K562 (cell line): ENCODE data around the gene PCNX2. TPM values are rescaled to one million over a fixed set of nuclear protein-coding genes. Genes with fewer than 3 reads are reported as not detected.

ENCODE experiments used
- CBX5 ChIP-seq: IDR thresholded peaks from 2 replicates; pipeline ENCODE4 v1.6.1; 2014; ENCODE audit warnings: low read depth, borderline replicate concordance
- ETS2 ChIP-seq: IDR thresholded peaks from 2 replicates; pipeline ENCODE4 v1.6.1; 2016; ENCODE audit warnings: borderline replicate concordance, missing genetic modification characterization, mild to moderate bottlenecking, moderate library complexity, missing compliant biosample characterization; ENCODE audit not compliant: poor library complexity, severe bottlenecking
- GABPB1 ChIP-seq: sonication (generic); formaldehyde crosslinking; IDR thresholded peaks from 2 replicates; pipeline ENCODE4 v1.8.0; 2022; ENCODE audit warnings: mild to moderate bottlenecking, missing genetic modification reagents
- HEY1 ChIP-seq: fragments of 250-450 bp; sonication (Bioruptor Pico); IDR thresholded peaks from 2 replicates; pipeline ENCODE4 v1.5.0; 2020; ENCODE audit warnings: mild to moderate bottlenecking, moderate library complexity, borderline replicate concordance
- PHF21A ChIP-seq: fragments of 450-650 bp; IDR thresholded peaks from 2 replicates; pipeline ENCODE4 v1.6.1; 2017; ENCODE audit warnings: low read depth, borderline replicate concordance
- PURB ChIP-seq: sonication (generic); formaldehyde crosslinking; IDR thresholded peaks from 2 replicates; pipeline ENCODE4 v1.9.0; 2021; ENCODE audit warnings: low read depth, mild to moderate bottlenecking, missing genetic modification reagents
- RFX5 ChIP-seq: IDR thresholded peaks from 2 replicates; pipeline ENCODE4 v1.6.1; 2011; ENCODE audit warnings: low read depth, mild to moderate bottlenecking, improper control_type of control experiment, low read length
- SMAD3 ChIP-seq: fragments of 450-650 bp; formaldehyde crosslinking; conservative IDR thresholded peaks from 2 replicates; pipeline ENCODE4 v1.4.0; 2020; ENCODE audit warnings: mild to moderate bottlenecking
- SMARCA4 ChIP-seq: fragments of 450-650 bp; IDR thresholded peaks from 2 replicates; pipeline ENCODE4 v1.6.1; 2016
- SOX6 ChIP-seq: fragments of 450-650 bp; IDR thresholded peaks from 2 replicates; pipeline ENCODE4 v1.6.1; 2014; ENCODE audit warnings: mild to moderate bottlenecking
- TCF7L2 ChIP-seq: fragments of 150-350 bp; IDR thresholded peaks from 2 replicates; pipeline ENCODE4 v1.6.1; 2016; ENCODE audit warnings: low read depth, mild to moderate bottlenecking, low read length, moderate library complexity
- TEAD4 ChIP-seq, 2 experiments: sonication (generic) in 1 of 2; formaldehyde crosslinking in 1 of 2; IDR thresholded peaks; 2 replicates each; pipeline versions ENCODE4 v1.6.1 to v1.8.0; 2012 to 2022; ENCODE audit warnings: borderline replicate concordance in 1 of 2, inconsistent platforms in 1 of 2, low read length in 1 of 2, mild to moderate bottlenecking in 1 of 2, missing genetic modification reagents in 1 of 2
- ZEB2 ChIP-seq: fragments of 450-650 bp; IDR thresholded peaks from 2 replicates; pipeline ENCODE4 v1.6.1; 2016
- ZFP1 ChIP-seq: fragments of 450-650 bp; formaldehyde crosslinking; IDR thresholded peaks from 2 replicates; pipeline ENCODE4 v1.4.0; 2020; ENCODE audit warnings: mild to moderate bottlenecking, mixed read lengths
- ZKSCAN8 ChIP-seq: fragments of 200-800 bp; sonication (Bioruptor generic); IDR thresholded peaks from 2 replicates; pipeline ENCODE4 v1.6.1; 2016; ENCODE audit warnings: missing genetic modification characterization, missing compliant biosample characterization
- ZNF23 ChIP-seq: fragments of 250-450 bp; sonication (Bioruptor Pico); IDR thresholded peaks from 2 replicates; pipeline ENCODE4 v1.4.0; 2020; ENCODE audit warnings: mild to moderate bottlenecking
- ZNF354B ChIP-seq: fragments of 250-450 bp; sonication (Bioruptor Pico); IDR thresholded peaks from 2 replicates; pipeline ENCODE4 v1.4.0; 2020
- ZNF696 ChIP-seq: fragments of 250-450 bp; sonication (Bioruptor Pico); conservative IDR thresholded peaks from 2 replicates; pipeline ENCODE4 v1.4.0; 2020; ENCODE audit warnings: mild to moderate bottlenecking, moderate library complexity
- polyA plus RNA-seq, 8 experiments: library from polyadenylated mRNA; depleted of rRNA in 4 of 8; stranded (reverse) in 5 of 8; unstranded in 3 of 8; fragments of >200 nt; fragmentation: Nextera tagmentation in 2 of 8; fragmentation: Illumina TruSeq in 1 of 8; extraction: Ambion mirVana in 2 of 8; extraction: Trizol in 1 of 8; gene quantifications; 2 replicates each; pipeline versions ENCODE4 v1.2.1 to v1.2.3, GENCODE V29; 2011 to 2014; ENCODE audit warnings: inconsistent platforms in 1 of 8, missing spikeins in 1 of 8
- total RNA-seq, 7 experiments: library from RNA; depleted of rRNA in 6 of 7; stranded (reverse); fragments of >200 nt in 6 of 7; fragmentation: Illumina TruSeq in 2 of 7; extraction: Trizol in 2 of 7; gene quantifications; 2 replicates each; pipeline versions ENCODE4 v1.2.1 to v1.2.3, GENCODE V29; 2011 to 2021; ENCODE audit warnings: low replicate concordance in 1 of 7
- TF ChIP-seq, protein P1 (sequence below): fragments of 250-450 bp; sonication (Bioruptor Pico); IDR thresholded peaks from 2 replicates; pipeline ENCODE4 v1.4.0; 2020; ENCODE audit warnings: mild to moderate bottlenecking
- TF ChIP-seq, protein P2 (sequence below): IDR thresholded peaks from 2 replicates; pipeline ENCODE4 v1.6.1; 2016; ENCODE audit warnings: missing genetic modification characterization, missing compliant biosample characterization
- TF ChIP-seq, protein P3 (sequence below), 2 experiments: fragments of 450-650 bp; IDR thresholded peaks; 2 replicates each; pipeline ENCODE4 v1.6.1; 2016

PCNX2 gene
- total and polyA plus RNA-seq, 9 of the 15 experiments (the other 6 are each of a cell fraction or from before 2014, with no cell fraction given), result 0.07 to 0.33 TPM; not detected in 7

DNA sequence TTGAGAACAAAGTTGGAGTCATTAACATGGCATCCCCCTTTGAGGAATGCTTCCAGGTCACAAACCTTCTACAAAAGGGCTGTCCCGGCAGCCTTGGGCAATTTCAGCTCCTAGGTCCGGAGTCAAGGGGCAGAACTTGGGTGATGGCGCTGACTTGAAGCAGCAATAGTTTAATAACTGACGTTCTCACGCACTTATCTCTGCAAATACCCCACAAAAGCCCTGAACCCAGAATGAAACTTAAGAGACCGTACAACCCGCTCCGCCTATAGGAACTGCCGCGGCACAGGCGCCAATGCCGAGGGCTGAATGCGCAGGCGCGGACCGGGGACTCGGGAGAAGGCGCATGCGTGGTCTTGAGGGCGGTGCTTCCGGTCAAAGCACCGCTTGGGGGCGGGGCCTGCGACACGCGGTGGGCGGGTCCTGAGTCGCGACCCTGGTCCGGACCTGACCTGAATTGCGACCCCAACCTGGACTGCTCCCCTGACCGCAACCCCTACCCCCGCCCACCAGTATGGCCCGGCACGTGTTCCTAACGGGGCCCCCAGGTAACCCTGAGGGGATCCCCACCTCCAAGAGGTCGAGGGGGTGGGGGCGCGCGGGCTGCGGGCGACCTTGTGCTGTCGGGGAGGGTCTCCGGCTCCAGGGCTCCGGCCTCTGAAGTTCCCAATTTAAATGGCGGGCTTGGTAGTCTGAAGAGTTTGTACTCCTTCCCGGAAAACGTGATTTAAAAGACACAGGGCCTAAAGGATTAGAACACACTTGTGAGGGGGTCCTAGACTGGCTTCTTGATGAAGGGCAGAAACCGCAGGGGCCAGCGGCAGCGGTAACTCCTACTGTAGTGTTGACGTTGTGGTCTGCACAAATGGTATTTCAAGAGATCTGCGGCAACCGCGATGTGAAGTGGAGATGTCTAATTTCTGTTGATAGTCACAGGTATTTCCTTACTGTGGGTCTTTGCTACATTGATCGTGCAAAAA lies 345.0 kb downstream of the PCNX2 start, which contains the start of gene NTPCR (continued):
- TF ChIP-seq ETS2 (tag), result no peak
- TF ChIP-seq GABPB1 (CRISPR knock-in tag), result peak; percentile 87
- TF ChIP-seq TCF7L2, result no peak
- peak; percentile 51; the same call in 1 of the 2 replicates for TF ChIP-seq ZNF23 (CRISPR knock-in tag)
- TF ChIP-seq ZNF696, result no peak
- no peak for TF ChIP-seq ZKSCAN8 (CRISPR knock-in tag)
- no peak for TF ChIP-seq PHF21A
- no peak for TF ChIP-seq RFX5
- no peak for TF ChIP-seq HEY1 (CRISPR knock-in tag)
- TF ChIP-seq, protein P1, sequence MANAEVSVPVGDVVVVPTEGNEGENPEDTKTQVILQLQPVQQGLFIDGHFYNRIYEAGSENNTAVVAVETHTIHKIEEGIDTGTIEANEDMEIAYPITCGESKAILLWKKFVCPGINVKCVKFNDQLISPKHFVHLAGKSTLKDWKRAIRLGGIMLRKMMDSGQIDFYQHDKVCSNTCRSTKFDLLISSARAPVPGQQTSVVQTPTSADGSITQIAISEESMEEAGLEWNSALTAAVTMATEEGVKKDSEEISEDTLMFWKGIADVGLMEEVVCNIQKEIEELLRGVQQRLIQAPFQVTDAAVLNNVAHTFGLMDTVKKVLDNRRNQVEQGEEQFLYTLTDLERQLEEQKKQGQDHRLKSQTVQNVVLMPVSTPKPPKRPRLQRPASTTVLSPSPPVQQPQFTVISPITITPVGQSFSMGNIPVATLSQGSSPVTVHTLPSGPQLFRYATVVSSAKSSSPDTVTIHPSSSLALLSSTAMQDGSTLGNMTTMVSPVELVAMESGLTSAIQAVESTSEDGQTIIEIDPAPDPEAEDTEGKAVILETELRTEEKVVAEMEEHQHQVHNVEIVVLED, result no peak
- no peak for TF ChIP-seq ZNF354B (CRISPR knock-in tag)
- TF ChIP-seq ZFP1 (CRISPR knock-in tag), result no peak
- TF ChIP-seq CBX5, result no peak
- TF ChIP-seq, protein P2, sequence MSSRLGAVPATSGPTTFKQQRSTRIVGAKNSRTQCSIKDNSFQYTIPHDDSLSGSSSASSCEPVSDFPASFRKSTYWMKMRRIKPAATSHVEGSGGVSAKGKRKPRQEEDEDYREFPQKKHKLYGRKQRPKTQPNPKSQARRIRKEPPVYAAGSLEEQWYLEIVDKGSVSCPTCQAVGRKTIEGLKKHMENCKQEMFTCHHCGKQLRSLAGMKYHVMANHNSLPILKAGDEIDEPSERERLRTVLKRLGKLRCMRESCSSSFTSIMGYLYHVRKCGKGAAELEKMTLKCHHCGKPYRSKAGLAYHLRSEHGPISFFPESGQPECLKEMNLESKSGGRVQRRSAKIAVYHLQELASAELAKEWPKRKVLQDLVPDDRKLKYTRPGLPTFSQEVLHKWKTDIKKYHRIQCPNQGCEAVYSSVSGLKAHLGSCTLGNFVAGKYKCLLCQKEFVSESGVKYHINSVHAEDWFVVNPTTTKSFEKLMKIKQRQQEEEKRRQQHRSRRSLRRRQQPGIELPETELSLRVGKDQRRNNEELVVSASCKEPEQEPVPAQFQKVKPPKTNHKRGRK, result no peak
- TF ChIP-seq TEAD4 (IDR thresholded peaks at IDR 0.05; ENCODE audit: low read length), result no peak; the same call in 1 of the 2 replicates
- TF ChIP-seq TEAD4 (CRISPR knock-in tag; IDR thresholded peaks at IDR 0.05; ENCODE audit: borderline replicate concordance), result no peak
- peak; percentile 58; the same call in 1 of the 2 replicates for TF ChIP-seq SMAD3 (CRISPR knock-in tag)
- TF ChIP-seq SOX6, result peak; percentile 52
- TF ChIP-seq, protein P3, sequence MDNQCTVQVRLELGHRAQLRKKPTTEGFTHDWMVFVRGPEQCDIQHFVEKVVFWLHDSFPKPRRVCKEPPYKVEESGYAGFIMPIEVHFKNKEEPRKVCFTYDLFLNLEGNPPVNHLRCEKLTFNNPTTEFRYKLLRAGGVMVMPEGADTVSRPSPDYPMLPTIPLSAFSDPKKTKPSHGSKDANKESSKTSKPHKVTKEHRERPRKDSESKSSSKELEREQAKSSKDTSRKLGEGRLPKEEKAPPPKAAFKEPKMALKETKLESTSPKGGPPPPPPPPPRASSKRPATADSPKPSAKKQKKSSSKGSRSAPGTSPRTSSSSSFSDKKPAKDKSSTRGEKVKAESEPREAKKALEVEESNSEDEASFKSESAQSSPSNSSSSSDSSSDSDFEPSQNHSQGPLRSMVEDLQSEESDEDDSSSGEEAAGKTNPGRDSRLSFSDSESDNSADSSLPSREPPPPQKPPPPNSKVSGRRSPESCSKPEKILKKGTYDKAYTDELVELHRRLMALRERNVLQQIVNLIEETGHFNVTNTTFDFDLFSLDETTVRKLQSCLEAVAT (IDR thresholded peaks at IDR 0.05), result no peak
- TF ChIP-seq SMARCA4, result no peak
- TF ChIP-seq PURB (CRISPR knock-in tag), result no peak
- no peak for TF ChIP-seq ZEB2
